ENCODE data around the gene FDPS. TPM values are rescaled to one million over a fixed set of nuclear protein-coding genes. Genes with fewer than 3 reads are reported as not detected.

FDPS gene
- total and polyA plus RNA-seq, 4 donors = 176 to 370 (median 249) TPM

- DNase-seq (ENCODE audit: low spot score) = no peak
- Histone ChIP-seq H3K36me3 (ENCODE audit: control insufficient read depth in 4 of 4, insufficient read depth in 3 of 4, low read depth in 1 of 4, low read length in 3 of 4) (no peaks in the 10 kb centered on the region), H3K4me3 (ENCODE audit: low read depth in 1 of 3, low read length in 3 of 3) (peak within 1 kb of the TSS; percentile 6 to 56 (median 50)), H3K9me3 (ENCODE audit: control insufficient read depth in 4 of 4, low read length in 3 of 4) (no peaks in the 10 kb centered on the region), H3K27ac (ENCODE audit: low read depth in 1 of 2, low read length in 2 of 2) (peak within 1 kb of the TSS; percentile 86 to 88), H3K4me1 (ENCODE audit: control insufficient read depth in 4 of 4, insufficient read depth in 4 of 4, low read length in 3 of 4) (peaks cover 7 to 37% (median 22%) of the 10 kb centered on the region in 4 donors), H3K27me3 (ENCODE audit: control insufficient read depth in 4 of 4, insufficient read depth in 4 of 4, low read length in 3 of 4) (no peaks in the 10 kb centered on the region), H3K9ac (ENCODE audit: low read depth in 1 of 2, low read length in 2 of 2) (peak within 1 kb of the TSS; percentile 38 to 60)
- 76% methylated on average over 5 of the region's 5 CpGs for WGBS
- no peak for TF ChIP-seq RAD21 (IDR thresholded peaks at IDR 0.05)
These were observed 7.3 kb upstream of the FDPS start, which contains the start of gene PKLR for GRCh38 chr1:155301342-155301841. Gene PKLR, minus strand, starts transcription at chr1:155301438. Its CDS starts 43 bp downstream, at chr1:155301395.

DNA sequence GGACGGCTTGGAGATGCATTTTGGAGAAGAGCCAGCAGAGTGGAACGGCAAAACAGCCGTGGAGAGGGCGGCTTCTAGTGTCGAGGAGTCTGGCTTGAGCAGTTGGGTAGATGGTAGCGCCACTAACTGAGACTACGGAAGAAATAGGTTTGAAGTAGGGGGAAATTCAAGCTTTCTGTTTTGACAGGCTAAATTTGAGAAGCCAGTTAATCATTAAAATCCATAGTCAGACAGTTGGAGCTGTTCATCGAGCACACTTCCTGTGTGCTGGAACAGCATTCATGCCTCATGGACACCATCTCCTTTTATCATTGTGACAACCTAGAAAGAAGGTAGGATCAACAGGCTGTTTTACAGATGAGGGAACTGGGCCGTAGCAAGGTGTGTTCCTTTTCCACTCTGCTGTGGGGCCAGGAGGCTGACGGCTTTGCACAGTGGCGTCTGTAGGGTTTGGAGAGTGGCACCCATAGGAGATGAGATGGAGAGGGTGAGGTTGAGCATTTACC lies 4.1 kb upstream of the FDPS start:
- DNase-seq (ENCODE audit: low spot score) = no peak
- Histone ChIP-seq H3K9ac (ENCODE audit: low read depth in 1 of 2, low read length in 2 of 2) (peak overlapping the region; percentile 21 to 47), H3K36me3 (ENCODE audit: control insufficient read depth in 4 of 4, insufficient read depth in 3 of 4, low read depth in 1 of 4, low read length in 3 of 4) (no peaks in the 10 kb centered on the region), H3K27me3 (ENCODE audit: control insufficient read depth in 4 of 4, insufficient read depth in 4 of 4, low read length in 3 of 4) (no peaks in the 10 kb centered on the region), H3K4me1 (ENCODE audit: control insufficient read depth in 4 of 4, insufficient read depth in 4 of 4, low read length in 3 of 4) (peaks cover 10 to 46% (median 25%) of the 10 kb centered on the region in 4 donors), H3K27ac (ENCODE audit: low read depth in 1 of 2, low read length in 2 of 2) (peak overlapping the region; percentile 87 to 93), H3K9me3 (ENCODE audit: control insufficient read depth in 4 of 4, low read length in 3 of 4) (no peaks in the 10 kb centered on the region), H3K4me3 (ENCODE audit: low read depth in 1 of 3, low read length in 3 of 3) (peak overlapping the region; percentile 10 to 64 (median 55))
- TF ChIP-seq RXRA (IDR thresholded peaks at IDR 0.05) (peak in 1 of 2 donors; percentile 12), REST (IDR thresholded peaks at IDR 0.05) (peak; percentile 67), EGR1 (IDR thresholded peaks at IDR 0.05; ENCODE audit: low read depth in 2 of 2) (no peak), HNF4A (conservative IDR thresholded peaks at IDR 0.05) (peak; percentile 11 to 31), ZBTB33 (IDR thresholded peaks at IDR 0.05) (peak; percentile 30), YY1 (IDR thresholded peaks at IDR 0.05) (peak; percentile 72), SP1 (IDR thresholded peaks at IDR 0.05) (peak; percentile 49), RAD21 (IDR thresholded peaks at IDR 0.05) (no peak)
- 34% methylated on average over 11 of the region's 11 CpGs for WGBS

GRCh38 chr1:155305881-155306391 lies 2.7 kb upstream of the FDPS start:
- no peak for DNase-seq (ENCODE audit: low spot score)

More at GRCh38 chr1:155305881-155306391, 2.7 kb upstream of the FDPS start:
- H3K4me3 ChIP-seq (ENCODE audit: low read depth in 1 of 3, low read length in 3 of 3) = no peak overlapping the region
- peaks cover 7 to 50% (median 31%) of the 10 kb centered on the region in 4 donors for H3K4me1 ChIP-seq (ENCODE audit: control insufficient read depth in 4 of 4, insufficient read depth in 4 of 4, low read length in 3 of 4)
- H3K9ac ChIP-seq (ENCODE audit: low read depth in 1 of 2, low read length in 2 of 2) = no peak overlapping the region
- TF ChIP-seq RAD21 (IDR thresholded peaks at IDR 0.05) = no peak
- TF ChIP-seq RXRA (IDR thresholded peaks at IDR 0.05) = peak in 1 of 2 donors; percentile 52
- peak; percentile 52 to 62 for TF ChIP-seq HNF4A (conservative IDR thresholded peaks at IDR 0.05)
- no peak for TF ChIP-seq JUND (IDR thresholded peaks at IDR 0.05)
- no peak for TF ChIP-seq HNF4G (IDR thresholded peaks at IDR 0.05)
- no peak for TF ChIP-seq REST (IDR thresholded peaks at IDR 0.05)
- peak; percentile 27 for TF ChIP-seq SP1 (IDR thresholded peaks at IDR 0.05)
- TF ChIP-seq GABPA (IDR thresholded peaks at IDR 0.05 in 1 of 2, conservative IDR thresholded peaks at IDR 0.05 in 1 of 2) = no peak
- TF ChIP-seq NR2F2 (IDR thresholded peaks at IDR 0.05) = peak; percentile 34
- peak overlapping the region; percentile 53 to 93 for H3K27ac ChIP-seq (ENCODE audit: low read depth in 1 of 2, low read length in 2 of 2)
- H3K36me3 ChIP-seq (ENCODE audit: control insufficient read depth in 4 of 4, insufficient read depth in 3 of 4, low read depth in 1 of 4, low read length in 3 of 4) = no peaks in the 10 kb centered on the region
- H3K27me3 ChIP-seq (ENCODE audit: control insufficient read depth in 4 of 4, insufficient read depth in 4 of 4, low read length in 3 of 4) = no peaks in the 10 kb centered on the region
- 68% methylated on average over 7 of the region's 7 CpGs for WGBS
- no peaks in the 10 kb centered on the region for H3K9me3 ChIP-seq (ENCODE audit: control insufficient read depth in 4 of 4, low read length in 3 of 4)
